Inflammatory macrophage (primary cell): ENCODE measurements around the gene SPOCK1.
"Not testable (repeated sequence)": the region's sequence is repeated elsewhere in the genome, so short reads cannot be mapped to it uniquely, and the experiment has no call there.

Source experiments
- DNase-seq, 2 donors: peaks; one replicate each; pipeline ENCODE4 v3.0.0-alpha.2; 2020 to 2022

SPOCK1 gene

DNA sequence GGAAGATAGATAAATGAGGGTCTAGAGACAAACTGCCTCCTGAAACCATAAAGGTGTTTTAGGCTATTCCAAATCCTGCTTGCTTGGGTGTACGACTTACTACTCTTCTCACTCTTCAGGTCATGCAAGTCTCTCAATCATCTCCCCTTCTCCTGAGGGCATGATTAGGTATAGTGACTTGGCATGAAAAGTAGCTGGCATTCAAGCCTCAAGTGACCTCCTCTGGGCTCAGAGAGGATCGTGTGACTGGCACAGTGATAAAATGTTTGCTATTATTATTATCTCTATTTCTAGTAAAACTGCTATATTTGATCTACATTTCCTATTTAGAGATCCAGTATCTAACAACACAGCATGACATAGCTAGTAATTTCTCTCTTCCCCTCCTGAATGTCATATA lies 494.8 kb downstream of the SPOCK1 start:
- DNase-seq, result no peak

DNA sequence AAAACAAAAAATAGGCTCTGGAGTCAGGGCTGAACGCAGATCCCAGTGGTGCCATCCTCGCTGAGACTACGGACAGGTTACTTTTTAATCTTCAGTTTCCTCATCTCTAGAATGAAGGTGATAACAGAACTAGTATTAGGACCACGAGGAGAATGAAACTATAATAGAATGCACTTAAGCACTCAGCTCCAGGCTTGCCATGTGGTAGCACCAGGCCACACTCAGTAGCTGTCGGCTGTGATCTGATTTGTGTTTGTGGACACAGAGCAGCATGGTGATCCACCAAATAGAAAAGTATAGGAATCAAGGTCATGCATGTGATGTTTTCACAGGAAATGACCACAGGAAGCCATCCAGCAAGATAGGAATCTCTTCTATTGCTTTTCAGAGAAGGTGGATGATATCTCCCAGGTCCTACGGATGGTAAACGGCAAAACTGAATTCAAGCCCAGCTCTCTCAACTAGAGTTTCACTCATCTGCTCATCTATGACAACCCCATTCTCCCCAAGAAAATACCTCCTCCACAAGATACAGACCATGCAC lies 498.0 kb downstream of the SPOCK1 start:
- no peak for DNase-seq

DNA sequence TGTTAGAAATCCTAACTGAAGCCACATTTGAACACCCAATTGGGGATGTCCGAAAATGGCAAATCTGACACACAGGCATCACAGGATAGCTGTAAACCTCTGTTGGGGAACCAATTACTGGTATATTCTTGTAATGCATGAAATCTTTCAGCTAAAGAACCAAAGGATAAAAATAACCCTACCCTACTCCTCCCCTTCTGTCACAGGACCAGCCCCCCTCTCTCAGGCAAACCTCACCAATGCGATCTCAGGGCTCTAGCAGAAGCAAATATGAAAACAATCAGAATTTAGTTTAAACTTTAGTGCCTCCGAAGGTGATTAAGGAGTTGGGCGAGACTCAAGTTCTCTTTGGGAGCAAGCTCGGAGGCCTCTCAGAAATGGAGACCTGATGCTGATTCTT lies 499.3 kb downstream of the SPOCK1 start:
- no peak for DNase-seq

DNA sequence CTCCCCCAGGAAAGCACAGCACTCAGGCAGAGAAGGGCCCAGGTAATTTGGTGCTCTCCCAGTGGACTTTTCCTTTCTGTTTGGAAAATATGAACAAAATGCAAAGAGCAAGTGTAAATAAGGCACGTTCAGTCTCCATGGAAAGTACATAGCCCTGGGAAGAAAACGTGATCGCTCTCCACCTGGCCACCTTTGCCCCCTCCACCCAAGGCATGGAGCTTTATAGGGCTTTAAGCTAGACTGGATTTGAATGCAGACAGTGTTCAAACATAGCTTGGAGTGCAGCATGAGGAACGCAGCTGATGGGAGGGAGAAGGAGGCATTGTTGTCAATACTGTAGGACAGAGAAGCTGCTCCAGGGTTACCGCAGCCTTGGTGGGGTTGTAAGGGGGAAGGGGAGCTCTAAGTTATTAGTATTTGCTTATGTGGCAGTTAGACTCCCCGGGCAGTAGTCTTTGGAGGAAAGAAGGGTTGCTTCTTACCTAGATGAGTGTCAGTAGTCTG lies 500.2 kb downstream of the SPOCK1 start:
- DNase-seq, result no peak

DNA sequence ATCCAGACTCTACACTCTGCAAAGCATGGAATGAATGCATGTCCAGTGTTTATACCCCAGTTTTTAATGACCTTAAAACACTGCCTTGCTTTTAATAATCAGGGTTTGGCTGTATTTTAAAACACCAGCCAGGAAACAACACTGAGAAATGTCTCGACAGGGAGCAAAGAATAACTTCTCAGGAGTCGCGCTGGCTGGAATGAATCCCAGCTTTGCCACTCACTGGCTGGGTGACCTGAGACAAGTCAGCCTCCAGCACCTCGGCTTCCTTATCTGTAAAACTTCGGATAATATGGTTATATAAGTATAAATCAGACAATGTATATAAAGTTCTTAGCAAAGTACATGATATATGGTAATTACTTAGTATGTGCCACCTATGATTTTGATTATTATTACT lies 505.0 kb downstream of the SPOCK1 start:
- no peak for DNase-seq

DNA sequence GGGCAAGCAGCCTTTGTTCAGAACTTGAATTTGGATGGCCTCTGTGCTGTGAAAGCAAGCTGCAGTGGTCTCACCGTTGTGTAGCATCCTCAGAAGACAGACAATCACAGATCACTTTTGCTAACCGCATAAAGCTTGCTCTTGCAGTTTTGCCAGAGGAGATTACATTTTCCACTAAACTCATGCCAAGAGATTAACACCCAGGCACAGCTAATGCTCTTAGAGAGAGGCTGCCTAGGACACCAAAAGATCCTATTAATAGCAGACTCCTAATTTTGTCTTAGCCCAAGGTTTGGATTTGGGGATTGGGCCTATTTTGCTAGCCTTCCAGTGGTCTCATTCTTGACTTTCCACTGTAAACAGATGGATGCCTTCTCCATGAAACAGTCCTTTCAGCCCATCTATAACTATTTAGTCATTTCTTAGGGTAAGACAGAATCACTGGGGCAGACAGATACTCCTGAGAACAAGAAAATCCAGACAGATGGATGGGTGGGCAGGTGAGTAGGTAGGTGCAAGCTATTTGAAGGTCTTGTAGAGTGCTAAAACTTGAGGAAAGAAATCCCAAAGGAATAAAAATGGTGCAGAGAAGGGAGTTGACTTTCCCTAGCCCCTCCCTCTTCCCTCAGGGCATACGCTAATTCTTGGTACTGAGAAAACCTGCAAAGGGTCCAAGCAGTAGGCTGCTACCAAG lies 506.2 kb downstream of the SPOCK1 start:
- no peak for DNase-seq

DNA sequence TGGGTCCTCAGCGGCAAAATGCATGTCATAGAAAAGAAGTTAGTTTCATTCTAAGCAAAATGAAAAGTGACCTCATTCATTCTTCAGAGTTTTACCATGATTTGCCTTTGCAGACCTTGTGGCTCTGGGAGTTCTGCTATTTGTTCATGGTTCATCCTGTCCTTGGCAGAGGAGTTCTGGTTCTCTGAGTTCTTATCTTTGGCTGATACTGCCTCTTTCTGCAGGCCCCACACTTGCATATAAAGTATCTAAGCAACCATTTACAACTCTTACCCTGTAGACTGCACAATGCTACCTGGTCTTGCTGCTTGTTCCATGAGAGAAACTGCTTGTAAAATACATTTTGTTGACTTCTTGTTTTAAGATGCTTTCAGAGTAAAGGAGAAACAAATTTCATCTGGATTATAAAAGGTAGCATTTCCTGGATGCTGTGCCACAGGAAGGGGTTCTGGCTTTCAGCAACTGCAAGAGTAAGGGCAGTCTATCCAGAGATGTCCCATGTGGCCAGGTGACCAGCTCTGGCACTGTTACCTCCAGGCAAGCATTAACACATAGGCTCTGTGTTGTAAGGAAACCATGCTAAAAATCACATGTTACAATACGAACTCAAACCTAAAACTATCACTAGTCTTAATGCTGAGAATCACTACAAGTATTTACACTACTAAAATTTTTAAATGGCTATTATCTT lies 513.2 kb downstream of the SPOCK1 start:
- no peak for DNase-seq

DNA sequence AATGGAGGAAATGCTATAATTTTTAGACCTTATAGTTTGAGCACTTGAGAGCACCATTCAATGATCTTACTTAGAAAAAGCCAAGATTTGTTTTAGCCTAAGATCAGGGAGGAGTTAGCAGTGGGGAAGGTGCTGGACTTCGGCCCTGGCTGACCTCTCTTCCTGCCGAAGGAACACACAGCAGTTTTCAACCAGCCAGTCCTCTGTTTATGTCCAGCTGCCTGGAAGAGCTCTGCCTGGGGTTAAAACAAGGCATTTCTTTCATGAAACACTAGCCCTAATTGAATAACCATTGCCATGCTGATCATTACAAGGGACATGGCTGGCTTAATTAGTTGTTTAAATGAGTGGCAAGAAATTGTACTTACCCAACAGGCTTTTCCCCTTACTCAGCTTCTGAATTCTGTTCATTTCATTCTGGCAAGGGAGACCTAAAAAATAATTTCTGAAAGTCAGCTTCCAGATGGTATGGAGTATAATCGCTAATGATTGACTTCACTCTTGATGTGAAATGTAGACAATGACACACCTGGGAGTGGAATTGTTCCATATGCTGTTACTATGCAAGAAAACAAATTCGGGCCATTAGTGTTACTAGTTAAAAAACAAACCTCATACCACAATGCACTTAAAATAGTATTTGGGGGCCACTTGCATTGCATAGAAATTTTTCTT lies 514.2 kb downstream of the SPOCK1 start:
- DNase-seq, result no peak

DNA sequence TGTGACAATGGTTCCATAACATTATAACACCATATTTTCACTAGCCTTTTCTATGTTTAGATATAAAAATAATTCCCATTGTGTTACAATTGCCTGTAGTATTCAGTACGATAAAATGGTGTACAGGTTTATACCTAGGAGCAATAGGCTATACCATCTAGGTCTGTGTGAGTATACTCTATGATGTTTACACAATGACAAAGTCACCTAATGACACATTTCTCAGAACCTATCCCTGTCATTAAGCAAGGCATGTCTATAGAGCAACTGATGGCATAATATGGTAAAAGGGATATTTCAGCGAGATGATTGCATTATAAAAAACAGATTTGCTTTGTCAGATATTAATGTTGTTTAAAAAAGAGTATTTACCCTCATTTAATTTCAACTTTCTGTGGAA lies 517.2 kb downstream of the SPOCK1 start:
- DNase-seq, result no peak

DNA sequence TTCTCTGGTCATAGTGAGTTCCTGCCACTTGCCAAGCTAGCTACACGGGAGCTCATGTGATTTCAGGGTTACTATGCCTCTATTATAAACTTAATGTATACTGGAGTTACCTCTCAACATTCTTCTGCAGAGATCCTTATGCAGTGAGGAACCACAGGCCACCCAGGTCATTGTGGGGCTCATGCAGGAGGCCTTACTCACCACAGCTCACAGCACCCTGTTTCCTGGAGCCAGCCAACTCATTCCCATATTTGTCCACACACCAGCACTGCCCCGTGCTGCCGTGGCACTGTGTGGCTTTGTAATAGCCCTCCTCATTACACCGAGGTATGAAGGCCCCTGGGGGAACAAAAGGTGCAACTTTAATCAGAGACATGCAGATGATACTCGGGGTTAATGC lies 520.0 kb downstream of the SPOCK1 start:
- no peak for DNase-seq

DNA sequence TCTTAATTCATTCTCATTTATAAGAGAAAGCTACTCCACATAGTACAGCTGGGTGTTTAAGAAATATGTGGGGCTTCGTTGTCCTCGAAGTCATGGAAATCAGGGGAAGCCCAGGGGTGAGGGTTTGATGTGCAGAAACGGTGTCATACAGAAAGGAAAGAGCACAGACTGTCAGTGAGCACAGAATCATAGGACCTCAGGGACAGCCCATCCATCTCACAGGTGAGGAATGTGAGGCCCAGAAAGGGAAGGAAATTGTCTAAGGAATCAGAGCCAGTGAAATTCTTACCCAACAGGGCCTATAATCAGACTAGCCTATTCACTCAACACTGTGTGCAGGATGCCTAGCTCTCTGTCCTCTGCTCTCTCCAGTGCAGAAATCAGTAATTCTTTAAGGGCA lies 535.6 kb downstream of the SPOCK1 start:
- no peak for DNase-seq

DNA sequence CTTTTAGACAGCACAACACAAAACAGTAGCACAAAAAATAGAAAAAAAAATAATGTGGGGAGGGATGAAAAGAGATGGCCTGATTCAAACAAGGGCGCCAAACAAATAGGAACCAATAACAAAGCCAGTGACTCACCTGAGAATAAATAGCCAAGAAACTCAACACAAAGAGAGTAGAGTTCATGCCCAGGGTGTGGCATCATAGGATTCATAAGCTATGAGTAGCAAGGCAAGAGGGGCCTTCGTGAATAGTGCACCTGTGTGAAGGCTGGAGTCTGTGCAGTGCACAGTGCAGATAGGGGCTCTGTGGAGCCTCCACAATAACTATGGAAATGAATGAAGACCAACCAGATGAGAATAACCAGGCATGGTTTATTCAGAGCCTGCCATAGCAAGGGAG lies 541.7 kb downstream of the SPOCK1 start:
- DNase-seq, result no peak

DNA sequence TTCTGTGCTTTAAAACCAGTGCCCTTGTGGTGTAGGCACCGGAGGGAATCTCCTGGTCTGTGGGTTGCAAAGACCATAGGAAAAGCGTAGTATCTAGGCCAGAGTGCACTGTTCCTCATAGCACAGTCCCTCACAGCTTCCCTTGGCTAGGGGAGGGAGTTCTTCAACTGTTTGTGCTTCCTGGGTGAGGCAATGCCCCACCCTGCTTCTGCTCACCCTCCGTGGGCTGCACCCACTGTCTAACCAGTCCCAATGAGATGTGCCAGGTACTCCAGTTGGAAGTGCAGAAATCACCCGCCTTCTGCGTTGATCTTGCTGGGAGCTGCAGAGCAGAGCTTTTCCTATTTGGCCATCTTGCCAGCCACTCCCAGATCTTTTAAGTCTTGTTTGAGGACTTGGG lies 545.0 kb downstream of the SPOCK1 start:
- not testable (repeated sequence) for DNase-seq

DNA sequence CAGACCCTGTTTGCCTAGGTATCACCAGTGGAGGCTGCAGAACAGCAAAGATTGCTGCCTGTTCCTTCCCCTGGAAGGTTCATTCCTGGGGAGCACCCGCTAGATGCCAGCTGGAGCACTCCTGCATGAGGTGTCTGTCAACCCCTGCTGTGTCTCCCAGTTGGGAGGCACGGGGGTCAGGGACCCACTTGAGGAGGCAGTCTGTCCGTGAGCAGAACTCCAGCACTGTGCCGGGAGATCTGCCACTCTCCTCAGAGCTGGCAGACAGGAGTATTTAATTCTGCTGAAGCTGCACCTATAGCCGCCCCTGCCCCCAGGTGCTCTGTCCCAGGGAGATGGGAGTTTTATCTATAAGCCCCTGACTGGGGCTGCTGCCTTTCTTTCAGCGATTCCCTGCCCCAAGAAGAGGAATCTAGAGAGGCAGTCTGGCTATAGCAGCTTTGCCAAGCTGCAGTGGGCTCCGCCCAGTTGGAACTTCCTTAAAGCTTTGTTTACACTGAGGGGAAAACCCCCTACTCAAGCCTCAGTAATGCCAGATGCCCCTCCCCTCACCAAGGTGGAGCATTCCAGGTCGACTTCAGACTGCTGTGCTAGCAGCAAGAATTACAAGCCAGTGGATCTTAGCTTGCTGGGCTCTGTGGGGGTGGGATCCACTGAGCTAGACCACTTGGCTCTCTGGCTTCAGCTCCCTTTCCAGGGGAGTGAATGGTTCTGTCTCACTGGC lies 545.6 kb downstream of the SPOCK1 start:
- not testable (repeated sequence) for DNase-seq

DNA sequence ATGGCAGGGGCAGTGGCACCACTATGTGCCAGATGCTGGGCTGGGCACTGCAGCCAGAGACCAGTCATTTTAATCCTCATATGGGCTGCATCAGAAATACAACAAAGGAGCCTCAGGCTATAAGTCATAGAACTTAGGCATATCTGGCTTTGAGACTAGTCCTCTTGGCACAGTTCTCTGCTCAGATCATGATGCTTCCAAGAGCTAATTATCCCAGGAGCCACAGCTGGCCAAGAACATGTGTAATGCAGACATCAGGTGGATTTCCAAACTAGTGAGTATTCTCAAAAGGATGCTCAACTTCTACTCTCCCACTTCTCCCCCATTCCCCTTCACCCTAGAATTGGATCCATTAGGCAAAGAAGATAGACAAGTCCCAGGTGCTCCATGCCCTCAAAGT lies 571.6 kb downstream of the SPOCK1 start:
- no peak for DNase-seq

DNA sequence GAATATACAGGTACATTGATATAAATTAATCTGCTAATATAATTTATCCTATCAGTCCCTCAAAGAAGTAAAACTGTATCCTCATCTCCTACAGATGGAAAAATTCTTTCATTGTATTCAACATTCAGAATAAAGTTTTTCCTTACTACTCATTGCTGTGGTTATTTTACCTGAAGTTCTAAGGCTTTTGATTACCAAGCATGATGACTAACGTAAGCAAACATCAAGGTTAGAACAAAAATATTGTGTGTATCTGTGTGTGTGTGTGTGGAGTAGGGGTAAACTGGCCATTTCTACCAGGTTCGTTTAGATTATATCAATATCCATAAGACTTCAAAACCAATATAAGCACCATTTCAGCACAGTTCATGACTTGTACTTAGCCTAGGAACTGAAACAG lies 573.1 kb downstream of the SPOCK1 start:
- DNase-seq, result no peak
